H1 (cell line): Measurements from ENCODE around the gene TCF7L2. TPM values are rescaled to one million over a fixed set of nuclear protein-coding genes. Genes with fewer than 3 reads are reported as not detected.

Source experiments
- CTCF ChIA-PET: fragments of 300-600 bp; sonication (Branson Sonifier 250); formaldehyde crosslinking; loops from one replicate; lab custom pipeline; 2021; ENCODE audit not compliant: partially characterized antibody; lab: Charles Lee
- POLR2A ChIA-PET: fragments of 300-600 bp; sonication (Branson Sonifier 250); formaldehyde crosslinking; loops from one replicate; lab custom pipeline; 2021; ENCODE audit warnings: inconsistent platforms; ENCODE audit not compliant: partially characterized antibody; lab: Charles Lee
- DNase-seq, 2 experiments: peaks; one replicate each; pipeline versions ENCODE4 v3.0.0 to v3.0.0-alpha.2; 2010 to 2022; ENCODE audit warnings: low spot score in 2 of 2, low read depth in 1 of 2, mixed read lengths in 1 of 2
- FAIRE-seq: peaks from 2 replicates; lab custom pipeline; 2011; peaks lifted over from hg19 to GRCh38; lab: Jason Lieb, UNC
- H2AFZ ChIP-seq: 2 replicates; pipeline ENCODE4 v1.8.1; 2012; ENCODE audit warnings: low read length, inconsistent platforms
- H2AK5ac ChIP-seq: 2 replicates; pipeline ENCODE4 v1.6.1; 2013; ENCODE audit warnings: low read depth, low read length
- H2BK120ac ChIP-seq: replicated peaks from 2 replicates; pipeline ENCODE3; 2013; ENCODE audit warnings: low read depth, low read length, inconsistent platforms
- H2BK12ac ChIP-seq: 2 replicates; pipeline ENCODE4 v1.6.1; 2013; ENCODE audit warnings: low read depth, low read length
- H2BK15ac ChIP-seq: 2 replicates; pipeline ENCODE4 v1.6.1; 2013; ENCODE audit warnings: low read length
- H2BK20ac ChIP-seq: 2 replicates; pipeline ENCODE4 v1.6.1; 2013; ENCODE audit warnings: low read length
- H2BK5ac ChIP-seq: 2 replicates; pipeline ENCODE4 v1.6.1; 2013; ENCODE audit warnings: low read depth, low read length
- H3K14ac ChIP-seq: 2 replicates; pipeline ENCODE4 v1.6.1; 2013; ENCODE audit warnings: inconsistent platforms; ENCODE audit not compliant: insufficient read length
- H3K18ac ChIP-seq: 2 replicates; pipeline ENCODE4 v1.6.1; 2013; ENCODE audit warnings: low read length; ENCODE audit errors: extremely low read depth
- H3K23ac ChIP-seq: 2 replicates; pipeline ENCODE4 v1.6.1; 2013; ENCODE audit warnings: inconsistent platforms; ENCODE audit not compliant: insufficient read length
- H3K23me2 ChIP-seq: 2 replicates; pipeline ENCODE4 v1.6.1; 2013; ENCODE audit warnings: low read depth, low read length
- H3K27ac ChIP-seq: 2 replicates; pipeline ENCODE4 v1.6.1; 2011; ENCODE audit warnings: low read depth, low read length, inconsistent platforms
- H3K27me3 ChIP-seq, 4 experiments: replicated peaks in 1 of 4; 1 replicate in 1 of 4; 2 replicates in 3 of 4; pipeline versions ENCODE4 v1.6.1 to v1.8.1; 2011 to 2013; ENCODE audit warnings: low read length in 3 of 4, mild to moderate bottlenecking in 3 of 4, inconsistent platforms in 2 of 4, mixed read lengths in 2 of 4, moderate library complexity in 1 of 4; ENCODE audit not compliant: control insufficient read depth in 3 of 4, insufficient read depth in 3 of 4; ENCODE audit errors: extremely low read depth in 1 of 4
- H3K36me3 ChIP-seq, 4 experiments: 2 replicates each; pipeline versions ENCODE4 v1.6.1 to v1.8.1; 2011 to 2013; ENCODE audit warnings: mild to moderate bottlenecking in 4 of 4, low read length in 3 of 4, moderate library complexity in 2 of 4, control low read depth in 1 of 4, inconsistent platforms in 1 of 4; ENCODE audit not compliant: insufficient read depth in 4 of 4, control insufficient read depth in 2 of 4
- H3K4ac ChIP-seq: replicated peaks from 2 replicates; pipeline ENCODE3; 2013; ENCODE audit warnings: low read length, low read depth, mixed read lengths, inconsistent platforms; ENCODE audit not compliant: insufficient read length
- H3K4me1 ChIP-seq, 4 experiments: replicated peaks in 1 of 4; 1 replicate in 1 of 4; 2 replicates in 3 of 4; pipeline versions ENCODE4 v1.6.1 to v1.8.1; 2011 to 2013; ENCODE audit warnings: low read length in 3 of 4, inconsistent platforms in 2 of 4, mixed read lengths in 1 of 4; ENCODE audit not compliant: insufficient read depth in 4 of 4, control insufficient read depth in 3 of 4
- H3K4me2 ChIP-seq, 2 experiments: 2 replicates each; pipeline versions ENCODE4 v1.6.1 to v1.8.1; 2011 to 2013; ENCODE audit warnings: low read depth in 2 of 2, low read length in 2 of 2, control low read depth in 1 of 2, inconsistent platforms in 1 of 2, mild to moderate bottlenecking in 1 of 2; ENCODE audit not compliant: insufficient read depth in 1 of 2
- H3K4me3 ChIP-seq, 4 experiments: fragments of 200-600, 300-600 bp in 1 of 4; sonication (generic), shearing (Covaris generic), sonication (Bioruptor Twin) in 1 of 4; 2 replicates each; pipeline versions ENCODE4 v1.5.1 to v1.8.1; 2011 to 2016; ENCODE audit warnings: low read length in 4 of 4, low read depth in 3 of 4, control low read depth in 2 of 4, inconsistent platforms in 2 of 4, mild to moderate bottlenecking in 2 of 4, mixed read lengths in 1 of 4, moderate library complexity in 1 of 4; ENCODE audit not compliant: insufficient read depth in 2 of 4; ENCODE audit errors: extremely low read depth in 1 of 4
- H3K56ac ChIP-seq: replicated peaks from 2 replicates; pipeline ENCODE3; 2013; ENCODE audit warnings: low read depth, mild to moderate bottlenecking, mixed read lengths, low read length, inconsistent platforms; ENCODE audit not compliant: insufficient read length
- H3K79me1 ChIP-seq: 2 replicates; pipeline ENCODE4 v1.6.1; 2013; ENCODE audit warnings: low read depth, low read length, control low read depth
- H3K79me2 ChIP-seq, 2 experiments: 2 replicates each; pipeline versions ENCODE4 v1.6.1 to v1.8.1; 2012 to 2013; ENCODE audit warnings: low read length in 2 of 2, mild to moderate bottlenecking in 2 of 2, inconsistent platforms in 1 of 2; ENCODE audit not compliant: insufficient read depth in 2 of 2, control insufficient read depth in 1 of 2
- H3K9ac ChIP-seq, 4 experiments: replicated peaks in 1 of 4; 1 replicate in 1 of 4; 2 replicates in 3 of 4; pipeline versions ENCODE4 v1.6.1 to v1.8.1; 2011 to 2013; ENCODE audit warnings: low read depth in 3 of 4, low read length in 3 of 4, control low read depth in 2 of 4, mild to moderate bottlenecking in 2 of 4, moderate library complexity in 2 of 4, inconsistent platforms in 1 of 4; ENCODE audit errors: extremely low read depth in 1 of 4
- H3K9me3 ChIP-seq, 2 experiments: 2 replicates each; pipeline versions ENCODE4 v1.6.1 to v1.8.1; 2012 to 2013; ENCODE audit warnings: mild to moderate bottlenecking in 2 of 2, moderate library complexity in 2 of 2, control low read depth in 1 of 2, inconsistent platforms in 1 of 2, low read depth in 1 of 2, low read length in 1 of 2, mixed read lengths in 1 of 2; ENCODE audit not compliant: insufficient read depth in 2 of 2
- H4K20me1 ChIP-seq, 2 experiments: replicated peaks in 1 of 2; 2 replicates each; pipeline versions ENCODE3 to v1.8.1; 2011 to 2013; ENCODE audit warnings: inconsistent platforms in 2 of 2, low read length in 2 of 2, mild to moderate bottlenecking in 1 of 2; ENCODE audit not compliant: insufficient read depth in 2 of 2, control insufficient read depth in 1 of 2
- H4K5ac ChIP-seq: 2 replicates; pipeline ENCODE4 v1.6.1; 2013; ENCODE audit warnings: low read length, low read depth, mixed read lengths, inconsistent platforms; ENCODE audit not compliant: insufficient read length
- H4K8ac ChIP-seq: 2 replicates; pipeline ENCODE4 v1.8.0; 2013; ENCODE audit warnings: mild to moderate bottlenecking, moderate library complexity, low read length, inconsistent platforms; ENCODE audit not compliant: insufficient read depth; ENCODE audit errors: extremely low read depth
- H4K91ac ChIP-seq: replicated peaks from 2 replicates; pipeline ENCODE3; 2013; ENCODE audit warnings: low read length, mixed read lengths, inconsistent platforms; ENCODE audit not compliant: insufficient read length
- CEBPB ChIP-seq: IDR thresholded peaks from 2 replicates; pipeline ENCODE4 v1.6.1; 2012; ENCODE audit warnings: low read depth, low read length
- CTCF ChIP-seq, 3 experiments: IDR thresholded peaks; 1 replicate in 2 of 3; 2 replicates in 1 of 3; pipeline versions ENCODE4 v1.5.1 to v1.6.1; 2011; ENCODE audit warnings: low read length in 3 of 3, mild to moderate bottlenecking in 3 of 3, inconsistent platforms in 2 of 3, low read depth in 1 of 3, moderate library complexity in 1 of 3; ENCODE audit not compliant: insufficient read depth in 1 of 3; ENCODE audit errors: control extremely low read depth in 1 of 3
- JUND ChIP-seq: IDR thresholded peaks from 2 replicates; pipeline ENCODE4 v1.6.1; 2011; ENCODE audit warnings: mild to moderate bottlenecking, improper control_type of control experiment, low read length
- KDM5A ChIP-seq: fragments of 200-600 bp; IDR thresholded peaks from 2 replicates; pipeline ENCODE4 v1.7.1; 2012; ENCODE audit warnings: mild to moderate bottlenecking, low read length, inconsistent platforms, mixed read lengths
- POU5F1 ChIP-seq: IDR thresholded peaks from 2 replicates; pipeline ENCODE4 v1.6.1; 2011; ENCODE audit warnings: low read depth, mild to moderate bottlenecking, low read length, moderate library complexity
- RAD21 ChIP-seq, 2 experiments: IDR thresholded peaks in 1 of 2; conservative IDR thresholded peaks in 1 of 2; 2 replicates each; pipeline ENCODE4 v1.6.1; 2011; ENCODE audit warnings: low read depth in 2 of 2, low read length in 2 of 2, improper control_type of control experiment in 1 of 2, inconsistent platforms in 1 of 2, mild to moderate bottlenecking in 1 of 2, moderate library complexity in 1 of 2
- SAP30 ChIP-seq: fragments of 300-600 bp; sonication (generic); IDR thresholded peaks from 2 replicates; pipeline ENCODE4 v1.7.1; 2012; ENCODE audit warnings: low read length, moderate library complexity, mild to moderate bottlenecking, inconsistent platforms; ENCODE audit not compliant: insufficient read depth, insufficient replicate concordance
- SIRT6 ChIP-seq: IDR thresholded peaks from one replicate; pipeline ENCODE4 v1.7.1; 2012; ENCODE audit warnings: low read length, inconsistent platforms
- SP2 ChIP-seq: IDR thresholded peaks from 2 replicates; pipeline ENCODE4 v1.6.1; 2012; ENCODE audit warnings: mild to moderate bottlenecking, low read length, inconsistent platforms
- SRF ChIP-seq: IDR thresholded peaks from 2 replicates; pipeline ENCODE4 v1.6.1; 2011; ENCODE audit warnings: mild to moderate bottlenecking, low read depth, low read length, moderate library complexity
- TBP ChIP-seq: IDR thresholded peaks from 2 replicates; pipeline ENCODE4 v1.6.1; 2011; ENCODE audit warnings: low read depth, low read length, improper control_type of control experiment
- WGBS, 2 experiments: shearing (Covaris generic) in 1 of 2; methylation state at CpG; one replicate each; pipeline versions ENCODE4 v1.1.6 to v1.1.7; 2013 to 2015; ENCODE audit warnings: low lambda C conversion rate in 2 of 2, mixed read lengths in 2 of 2, inconsistent platforms in 1 of 2, low coverage in 1 of 2, missing lambda C conversion rate in 1 of 2; ENCODE audit not compliant: insufficient replicate concordance in 2 of 2, insufficient coverage in 1 of 2, insufficient read length in 1 of 2; ENCODE audit errors: extremely low coverage in 1 of 2, missing lambda C conversion rate in 1 of 2; 5-methylcytosine and 5-hydroxymethylcytosine counted together
- polyA plus RNA-seq, 7 experiments: library from polyadenylated mRNA; depleted of rRNA in 3 of 7; stranded (reverse) in 5 of 7; unstranded in 2 of 7; fragments of >200 nt in 5 of 7; fragments of 200-250 nt in 2 of 7; gene quantifications; 1 replicate in 5 of 7; 2 replicates in 1 of 7; 4 replicates in 1 of 7; pipeline versions ENCODE4 v1.2.1 to v1.2.3, GENCODE V29; 2011 to 2013; ENCODE audit warnings: missing spikeins in 2 of 7, mixed read lengths in 2 of 7
- total RNA-seq: library from RNA; stranded (reverse); fragmentation: NEBNext Ultra II Directional; extraction: Animal tissue kit (Norgen Biotek cat#: 25700); gene quantifications from 2 replicates; pipeline ENCODE4 v1.2.1, GENCODE V29; 2021

Gene TCF7L2
- total and polyA plus RNA-seq, 2 of the 8 experiments (the other 6 are each of a cell fraction or from before 2014, with no cell fraction given): 33.9 to 67.3 TPM

- no peak overlapping the region for H3K4me3 ChIP-seq
- no peak overlapping the region for H3K4ac ChIP-seq
- no peak overlapping the region for H3K4me2 ChIP-seq
- no peaks in the 10 kb centered on the region for H3K9me3 ChIP-seq
- no peak for TF ChIP-seq RAD21 (IDR thresholded peaks at IDR 0.05 in 1 of 2, conservative IDR thresholded peaks at IDR 0.05 in 1 of 2; ENCODE audit: low read depth in 2 of 2, low read length in 2 of 2)
- TF ChIP-seq SAP30: no peak
- no peak for TF ChIP-seq KDM5A
- TF ChIP-seq SRF: no peak
- TF ChIP-seq SIRT6: no peak
- no peak for TF ChIP-seq JUND
- no peak for TF ChIP-seq CEBPB
- TF ChIP-seq SP2: no peak
- no peak for TF ChIP-seq TBP
- no peak for TF ChIP-seq CTCF (IDR thresholded peaks at IDR 0.05; ENCODE audit: control extremely low read depth in 1 of 3, insufficient read depth in 1 of 3, low read depth in 1 of 3, low read length in 3 of 3)
- TF ChIP-seq POU5F1: no peak
- no peak overlapping the region for H2BK5ac ChIP-seq
- FAIRE-seq (no peak), DNase-seq (no peak)
- H2AK5ac ChIP-seq: no peak overlapping the region
- H3K79me1 ChIP-seq: peaks cover 44% of the 10 kb centered on the region
- no peak overlapping the region for H2BK20ac ChIP-seq
- no peak overlapping the region for H3K56ac ChIP-seq
- H3K27me3 ChIP-seq: no peaks in the 10 kb centered on the region
- H3K36me3 ChIP-seq: peaks cover under 1 to 21% (median 4%) of the 10 kb centered on the region in 4 experiments; a peak in 3 of 8 replicates
- H3K18ac ChIP-seq: no peak overlapping the region
- peaks cover 35 to 52% of the 10 kb centered on the region in 2 experiments for H4K20me1 ChIP-seq
- no peak overlapping the region for H2AFZ ChIP-seq
- no peak overlapping the region for H4K91ac ChIP-seq
- no peak overlapping the region for H3K23ac ChIP-seq
- no peak overlapping the region for H3K14ac ChIP-seq
- ChIA-PET POLR2A (interaction anchor here (1.7 kb wide), 1 partner anchor 17 kb away, joined by 4 read pairs; no protein-coding TSS in a partner anchor), CTCF (no interaction called here)
- H2BK12ac ChIP-seq: no peak overlapping the region
- H3K79me2 ChIP-seq: peaks cover 40 to 100% of the 10 kb centered on the region in 2 experiments
- no peak overlapping the region for H4K5ac ChIP-seq
- no peak overlapping the region for H2BK15ac ChIP-seq
- 85% methylated on average over 3 of the region's 3 CpGs; no CpG with 5 or more reads in 1 of the 2 experiments for WGBS, 2 experiments
- H3K27ac ChIP-seq: no peak overlapping the region
- H3K4me1 ChIP-seq: peaks cover 0 to 16% (median 14%) of the 10 kb centered on the region in 4 experiments; a peak in 5 of 7 replicates
- H2BK120ac ChIP-seq: no peak overlapping the region
- no peaks in the 10 kb centered on the region for H3K23me2 ChIP-seq
- no peak overlapping the region for H3K9ac ChIP-seq
- no peak overlapping the region for H4K8ac ChIP-seq
These were observed 53.0 kb downstream of the TCF7L2 start for GRCh38 chr10:113003052-113003451.
